Measurements from ENCODE around the gene STAMBPL1. TPM values are rescaled to one million over a fixed set of nuclear protein-coding genes. Genes with fewer than 3 reads are reported as not detected.

Gene STAMBPL1
- total RNA-seq, 1 donor from 2014 or later, result 15.7 TPM

DNA sequence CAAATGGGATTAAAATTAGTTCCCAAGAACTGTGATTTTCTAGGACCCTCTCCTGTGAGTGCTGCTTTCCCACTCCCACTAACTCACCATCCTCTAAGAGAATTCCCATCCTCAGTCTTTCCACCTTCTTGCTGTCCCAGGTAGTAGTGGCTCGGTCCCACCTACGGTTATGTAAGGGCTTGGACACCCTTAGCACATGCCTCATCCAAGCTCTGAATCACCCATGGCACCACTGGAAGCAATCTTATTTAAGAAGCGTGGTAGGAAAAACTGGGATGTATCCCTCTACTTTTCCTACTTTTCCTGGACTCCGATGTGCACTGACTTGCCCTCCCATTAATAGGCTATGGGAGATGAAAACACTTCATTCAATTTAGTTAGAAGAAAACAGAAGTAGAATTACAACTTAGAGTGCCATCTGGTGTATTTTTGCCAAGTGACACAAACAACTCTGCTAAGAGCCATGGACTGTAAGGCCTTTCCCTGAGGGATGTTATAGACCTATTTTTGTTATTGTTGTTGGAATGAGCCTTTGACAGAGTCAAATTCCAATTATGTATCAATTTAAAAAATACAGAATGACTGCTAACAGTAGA lies 14.7 kb upstream of the STAMBPL1 start:
- DNase-seq (ENCODE audit: extremely low spot score in 2 of 2), result no peak
- TF ChIP-seq POLR2A (IDR thresholded peaks at IDR 0.05), result no peak
- TF ChIP-seq, protein P1, sequence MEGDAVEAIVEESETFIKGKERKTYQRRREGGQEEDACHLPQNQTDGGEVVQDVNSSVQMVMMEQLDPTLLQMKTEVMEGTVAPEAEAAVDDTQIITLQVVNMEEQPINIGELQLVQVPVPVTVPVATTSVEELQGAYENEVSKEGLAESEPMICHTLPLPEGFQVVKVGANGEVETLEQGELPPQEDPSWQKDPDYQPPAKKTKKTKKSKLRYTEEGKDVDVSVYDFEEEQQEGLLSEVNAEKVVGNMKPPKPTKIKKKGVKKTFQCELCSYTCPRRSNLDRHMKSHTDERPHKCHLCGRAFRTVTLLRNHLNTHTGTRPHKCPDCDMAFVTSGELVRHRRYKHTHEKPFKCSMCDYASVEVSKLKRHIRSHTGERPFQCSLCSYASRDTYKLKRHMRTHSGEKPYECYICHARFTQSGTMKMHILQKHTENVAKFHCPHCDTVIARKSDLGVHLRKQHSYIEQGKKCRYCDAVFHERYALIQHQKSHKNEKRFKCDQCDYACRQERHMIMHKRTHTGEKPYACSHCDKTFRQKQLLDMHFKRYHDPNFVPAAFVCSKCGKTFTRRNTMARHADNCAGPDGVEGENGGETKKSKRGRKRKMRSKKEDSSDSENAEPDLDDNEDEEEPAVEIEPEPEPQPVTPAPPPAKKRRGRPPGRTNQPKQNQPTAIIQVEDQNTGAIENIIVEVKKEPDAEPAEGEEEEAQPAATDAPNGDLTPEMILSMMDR (IDR thresholded peaks at IDR 0.05), result peak in 1 of 3 experiments; percentile 15
- H3K9me3 ChIP-seq, result no peaks in the 10 kb centered on the region
- no peaks in the 10 kb centered on the region for H3K27me3 ChIP-seq
- H3K36me3 ChIP-seq, result no peaks in the 10 kb centered on the region
- no peak overlapping the region for H3K27ac ChIP-seq
- no peak overlapping the region for H3K4me3 ChIP-seq
- H3K4me1 ChIP-seq, result no peaks in the 10 kb centered on the region
- intact Hi-C loops (cut with DNase I), result no loop called here

DNA sequence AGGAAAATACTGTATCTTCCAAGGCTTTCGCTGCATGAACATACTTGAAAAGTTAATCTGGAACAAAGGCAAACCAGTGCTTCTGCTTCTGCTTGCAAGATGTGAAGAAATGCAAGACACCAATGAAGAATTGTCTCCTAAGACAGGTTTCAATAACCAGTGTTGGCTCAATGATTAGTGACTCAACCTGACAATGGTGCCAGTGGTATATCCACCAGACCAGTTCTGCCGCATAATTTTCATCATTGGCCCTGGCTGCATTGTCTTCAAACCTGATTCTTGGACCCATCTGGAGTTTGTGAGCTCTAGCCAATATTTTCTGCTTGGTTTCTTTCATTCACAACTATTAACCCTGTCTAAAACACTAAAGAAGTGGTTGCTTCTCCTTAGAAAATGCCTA lies 13.6 kb upstream of the STAMBPL1 start:
- Histone ChIP-seq H3K9me3 (no peaks in the 10 kb centered on the region), H3K36me3 (no peaks in the 10 kb centered on the region), H3K4me3 (no peak overlapping the region), H3K27me3 (no peaks in the 10 kb centered on the region), H3K27ac (no peak overlapping the region), H3K4me1 (no peaks in the 10 kb centered on the region)
- DNase-seq (ENCODE audit: extremely low spot score in 2 of 2), result no peak
- intact Hi-C loops (cut with DNase I), result no loop called here
- TF ChIP-seq, protein P1 (IDR thresholded peaks at IDR 0.05), result no peak
- TF ChIP-seq POLR2AphosphoS5 (IDR thresholded peaks at IDR 0.05; ENCODE audit: insufficient read depth in 1 of 2, low read depth in 1 of 2), result peak in 1 of 2 donors; percentile 10

DNA sequence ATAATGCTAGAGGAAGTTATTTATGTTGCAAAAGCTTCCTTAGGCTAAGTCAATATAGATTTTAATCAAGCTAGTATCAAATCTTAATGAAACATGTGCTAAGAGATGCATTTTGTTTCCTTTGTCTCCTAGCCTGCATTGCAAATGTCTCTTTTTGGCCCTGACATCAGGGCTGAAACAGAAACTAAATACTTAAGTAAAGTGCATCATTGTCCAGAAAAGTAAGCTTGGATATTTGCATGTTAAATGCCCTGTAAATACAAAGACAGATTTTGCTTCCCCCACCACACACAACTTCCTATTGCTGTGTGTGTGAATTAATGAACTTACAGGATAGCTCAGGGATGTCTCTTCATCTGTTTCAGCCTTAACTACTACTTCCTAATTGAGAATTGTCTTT lies 10.0 kb upstream of the STAMBPL1 start:
- no peaks in the 10 kb centered on the region for H3K36me3 ChIP-seq
- H3K9me3 ChIP-seq, result no peaks in the 10 kb centered on the region
- no peak overlapping the region for H3K27ac ChIP-seq
- H3K27me3 ChIP-seq, result no peaks in the 10 kb centered on the region
- H3K4me1 ChIP-seq, result no peaks in the 10 kb centered on the region
- TF ChIP-seq POLR2A (IDR thresholded peaks at IDR 0.05) (no peak), POLR2AphosphoS5 (IDR thresholded peaks at IDR 0.05; ENCODE audit: insufficient read depth in 1 of 2, low read depth in 1 of 2) (no peak)
- TF ChIP-seq, protein P1 (IDR thresholded peaks at IDR 0.05), result no peak
- H3K4me3 ChIP-seq, result no peak overlapping the region
- intact Hi-C loops (cut with DNase I), result no loop called here
- no peak for DNase-seq (ENCODE audit: extremely low spot score in 2 of 2)

DNA sequence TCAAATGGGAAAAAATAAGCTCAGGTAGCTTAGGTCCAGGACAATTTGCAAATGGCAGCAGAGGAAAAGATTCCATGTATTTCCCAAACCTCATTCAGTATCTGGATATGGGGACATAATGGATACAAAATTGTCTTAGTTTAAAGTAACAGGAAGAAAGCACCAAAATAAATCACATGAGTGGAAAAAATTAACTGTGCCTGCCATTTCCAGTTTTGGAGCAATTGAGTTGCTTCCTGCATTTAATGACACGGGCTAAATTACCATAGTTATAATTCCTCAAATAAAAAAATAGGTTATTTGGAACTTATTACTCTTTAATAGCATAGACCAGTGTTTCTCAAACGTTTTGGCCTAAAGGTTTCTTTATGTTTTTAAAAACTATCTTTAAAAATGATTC lies 6.3 kb upstream of the STAMBPL1 start:
- DNase-seq (ENCODE audit: extremely low spot score in 2 of 2), result no peak
- Histone ChIP-seq H3K9me3 (no peaks in the 10 kb centered on the region), H3K4me3 (no peak overlapping the region), H3K36me3 (no peaks in the 10 kb centered on the region), H3K27me3 (no peaks in the 10 kb centered on the region), H3K27ac (no peak overlapping the region), H3K4me1 (no peaks in the 10 kb centered on the region)
- intact Hi-C loops (cut with DNase I), result no loop called here
- TF ChIP-seq POLR2AphosphoS5 (IDR thresholded peaks at IDR 0.05; ENCODE audit: insufficient read depth in 1 of 2, low read depth in 1 of 2), result peak in 1 of 2 donors; percentile 58
- TF ChIP-seq, protein P1 (IDR thresholded peaks at IDR 0.05), result no peak

DNA sequence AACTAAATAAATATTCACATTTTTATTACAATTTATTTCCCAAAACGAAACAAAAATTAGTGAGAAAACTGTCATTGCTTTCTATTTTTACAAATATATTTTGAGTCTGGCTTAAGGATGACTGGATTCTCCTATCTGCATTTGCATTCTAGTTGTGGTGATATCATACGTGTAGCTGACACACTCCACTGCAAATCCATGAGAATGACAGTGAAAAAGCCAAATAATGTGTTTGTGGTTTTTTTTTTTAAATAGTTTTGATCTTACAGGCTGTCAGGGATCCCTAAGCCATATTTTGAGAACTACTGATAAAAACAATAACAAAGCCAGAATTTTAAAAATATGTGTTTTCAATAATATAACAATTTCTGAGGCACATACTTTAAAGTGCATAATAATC lies 5.8 kb upstream of the STAMBPL1 start:
- H3K4me3 ChIP-seq, result no peak overlapping the region
- intact Hi-C loops (cut with DNase I), result no loop called here
- H3K36me3 ChIP-seq, result no peaks in the 10 kb centered on the region
- peaks cover 2% of the 10 kb centered on the region for H3K4me1 ChIP-seq
- TF ChIP-seq POLR2A (IDR thresholded peaks at IDR 0.05), result no peak
- no peak overlapping the region for H3K27ac ChIP-seq
- DNase-seq (ENCODE audit: extremely low spot score in 2 of 2), result no peak
- H3K27me3 ChIP-seq, result no peaks in the 10 kb centered on the region
- no peaks in the 10 kb centered on the region for H3K9me3 ChIP-seq

Data from vagina (tissue), 2 donors.